H1 (cell line): ENCODE measurements around the gene OPALIN.

Experiments used
- CEBPB ChIP-seq: IDR thresholded peaks from 2 replicates; pipeline ENCODE4 v1.6.1; 2012; ENCODE audit warnings: low read depth, low read length
- CTCF ChIP-seq, 3 experiments: IDR thresholded peaks; 1 replicate in 2 of 3; 2 replicates in 1 of 3; pipeline versions ENCODE4 v1.5.1 to v1.6.1; 2011; ENCODE audit warnings: low read length in 3 of 3, mild to moderate bottlenecking in 3 of 3, inconsistent platforms in 2 of 3, low read depth in 1 of 3, moderate library complexity in 1 of 3; ENCODE audit not compliant: insufficient read depth in 1 of 3; ENCODE audit errors: control extremely low read depth in 1 of 3

- TF ChIP-seq CEBPB (no peak), CTCF (IDR thresholded peaks at IDR 0.05; ENCODE audit: control extremely low read depth in 1 of 3, insufficient read depth in 1 of 3, low read depth in 1 of 3, low read length in 3 of 3) (no peak)
Measured at GRCh38 chr10:96352582-96352981, 6.2 kb downstream of the OPALIN start.
